ENCODE results near the gene THYN1.
"Not testable (repeated sequence)": the region's sequence is repeated elsewhere in the genome, so short reads cannot be mapped to it uniquely, and the experiment has no call there.

THYN1 gene

GRCh38 chr11:134253188-134253993 is at the start of gene THYN1, which contains the start of gene ACAD8:
Gene THYN1, minus strand, starts transcription at chr11:134253352. Its CDS starts 470 bp downstream, at chr11:134252882.
Gene ACAD8, plus strand, starts transcription at chr11:134253568. Its CDS starts 33 bp downstream, at chr11:134253601.
- peak; percentile 74 for DNase-seq (ENCODE audit: low read depth)

GRCh38 chr11:134294664-134295063 is 41.5 kb upstream of the THYN1 start:
- no peak for DNase-seq (ENCODE audit: low read depth)

- DNase-seq (ENCODE audit: low read depth): no peak
Observed at GRCh38 chr11:134293119-134294113, 40.3 kb upstream of the THYN1 start.

- no peak for DNase-seq (ENCODE audit: low read depth)
Observed at GRCh38 chr11:134292661-134293060, 39.5 kb upstream of the THYN1 start.

- DNase-seq (ENCODE audit: low read depth): no peak
Observed at GRCh38 chr11:134291196-134291595, 38.0 kb upstream of the THYN1 start.

GRCh38 chr11:134290646-134291045 is 37.5 kb upstream of the THYN1 start:
- no peak for DNase-seq (ENCODE audit: low read depth)

GRCh38 chr11:134289789-134290188 is 36.6 kb upstream of the THYN1 start:
- no peak for DNase-seq (ENCODE audit: low read depth)

- DNase-seq (ENCODE audit: low read depth): no peak
Observed at GRCh38 chr11:134289167-134289566, 36.0 kb upstream of the THYN1 start.

- DNase-seq (ENCODE audit: low read depth): no peak
Observed at GRCh38 chr11:134288486-134288885, 35.3 kb upstream of the THYN1 start.

- DNase-seq (ENCODE audit: low read depth): no peak
Observed at GRCh38 chr11:134287561-134287960, 34.4 kb upstream of the THYN1 start.

- DNase-seq (ENCODE audit: low read depth): not testable (repeated sequence)
Observed at GRCh38 chr11:134284349-134284748, 31.2 kb upstream of the THYN1 start.

GRCh38 chr11:134283461-134284230 is 30.5 kb upstream of the THYN1 start:
- no peak for DNase-seq (ENCODE audit: low read depth)

GRCh38 chr11:134282121-134283045 is 29.2 kb upstream of the THYN1 start:
- DNase-seq (ENCODE audit: low read depth): no peak

GRCh38 chr11:134281635-134282034 is 28.5 kb upstream of the THYN1 start:
- not testable (repeated sequence) for DNase-seq (ENCODE audit: low read depth)

- no peak for DNase-seq (ENCODE audit: low read depth)
Observed at GRCh38 chr11:134278356-134278755, 25.2 kb upstream of the THYN1 start.

GRCh38 chr11:134277183-134278001 is 24.2 kb upstream of the THYN1 start:
- DNase-seq (ENCODE audit: low read depth): no peak

GRCh38 chr11:134276396-134277182 is 23.4 kb upstream of the THYN1 start:
- DNase-seq (ENCODE audit: low read depth): no peak

- DNase-seq (ENCODE audit: low read depth): no peak
Observed at GRCh38 chr11:134275534-134276395, 22.6 kb upstream of the THYN1 start, which contains the start of gene GLB1L3. Gene GLB1L3, plus strand, starts transcription at chr11:134276379. Its CDS starts 362 bp downstream, at chr11:134276741.
